Neuron (in vitro differentiated cells): ENCODE measurements around the gene TTLL5.

Experiments used
- H2AFZ ChIP-seq: one replicate; pipeline ENCODE4 v1.6.1; 2013; ENCODE audit warnings: low read depth, mild to moderate bottlenecking, inconsistent platforms, low read length, moderate library complexity
- H3K27me3 ChIP-seq: one replicate; pipeline ENCODE4 v1.6.1; 2013; ENCODE audit warnings: low read length; ENCODE audit not compliant: insufficient read depth
- H3K36me3 ChIP-seq: one replicate; pipeline ENCODE4 v1.6.1; 2013; ENCODE audit warnings: low read length; ENCODE audit not compliant: insufficient read depth
- H3K4me1 ChIP-seq: one replicate; pipeline ENCODE4 v1.6.1; 2013; ENCODE audit warnings: low read length; ENCODE audit not compliant: insufficient read depth
- H3K4me3 ChIP-seq: 2 replicates; pipeline ENCODE4 v1.5.1; 2013; ENCODE audit warnings: mild to moderate bottlenecking, low read length, moderate library complexity
- H3K9me3 ChIP-seq: one replicate; pipeline ENCODE4 v1.6.1; 2013; ENCODE audit warnings: low read length

TTLL5 gene

GRCh38 chr14:75991753-75992152 is 330.7 kb downstream of the TTLL5 start:
- H3K4me3 ChIP-seq, result no peak overlapping the region
- no peak overlapping the region for H2AFZ ChIP-seq
- H3K27me3 ChIP-seq, result no peaks in the 10 kb centered on the region
- H3K4me1 ChIP-seq, result peaks cover 1% of the 10 kb centered on the region
- no peaks in the 10 kb centered on the region for H3K9me3 ChIP-seq
- peaks cover 64% of the 10 kb centered on the region for H3K36me3 ChIP-seq

- Histone ChIP-seq H2AFZ (no peak overlapping the region), H3K4me1 (no peaks in the 10 kb centered on the region), H3K27me3 (no peaks in the 10 kb centered on the region), H3K36me3 (peaks cover 80% of the 10 kb centered on the region), H3K9me3 (no peaks in the 10 kb centered on the region), H3K4me3 (no peak overlapping the region)
Observed at GRCh38 chr14:75993567-75994041, 332.6 kb downstream of the TTLL5 start.

- no peaks in the 10 kb centered on the region for H3K27me3 ChIP-seq
- H3K9me3 ChIP-seq, result no peaks in the 10 kb centered on the region
- H2AFZ ChIP-seq, result no peak overlapping the region
- no peak overlapping the region for H3K4me3 ChIP-seq
- peaks cover 76% of the 10 kb centered on the region for H3K36me3 ChIP-seq
- no peaks in the 10 kb centered on the region for H3K4me1 ChIP-seq
Observed at GRCh38 chr14:75995372-75996041, 334.5 kb downstream of the TTLL5 start.

GRCh38 chr14:75996488-75996887 is 335.4 kb downstream of the TTLL5 start:
- Histone ChIP-seq H3K36me3 (peaks cover 79% of the 10 kb centered on the region), H3K9me3 (peaks cover 2% of the 10 kb centered on the region), H3K4me3 (no peak overlapping the region), H3K4me1 (no peaks in the 10 kb centered on the region), H3K27me3 (no peaks in the 10 kb centered on the region), H2AFZ (no peak overlapping the region)

- Histone ChIP-seq H3K36me3 (peaks cover 77% of the 10 kb centered on the region), H3K4me3 (no peak overlapping the region), H3K9me3 (peaks cover 9% of the 10 kb centered on the region), H2AFZ (no peak overlapping the region), H3K4me1 (no peaks in the 10 kb centered on the region), H3K27me3 (no peaks in the 10 kb centered on the region)
Observed at GRCh38 chr14:75999511-76000190, 338.6 kb downstream of the TTLL5 start.

GRCh38 chr14:76002383-76002782 is 341.3 kb downstream of the TTLL5 start:
- H3K27me3 ChIP-seq, result no peaks in the 10 kb centered on the region
- no peak overlapping the region for H3K4me3 ChIP-seq
- H2AFZ ChIP-seq, result no peak overlapping the region
- peaks cover 13% of the 10 kb centered on the region for H3K9me3 ChIP-seq
- no peaks in the 10 kb centered on the region for H3K4me1 ChIP-seq
- peaks cover 72% of the 10 kb centered on the region for H3K36me3 ChIP-seq
